PC-3 (cell line): ENCODE results near the gene PCSK5.

Source experiments
- EZH2phosphoT487 ChIP-seq: fragments of 300-600 bp; sonication (generic); IDR thresholded peaks from 2 replicates; pipeline ENCODE4 v1.6.1; 2018; ENCODE audit warnings: mild to moderate bottlenecking, antibody characterized with exemption, low read length, borderline replicate concordance
- TF ChIP-seq, protein P1 (sequence below): fragments of 300-600 bp; sonication (generic); conservative IDR thresholded peaks from 2 replicates; pipeline ENCODE4 v1.5.1; 2017; ENCODE audit warnings: antibody characterized with exemption, low read depth, mild to moderate bottlenecking, low read length

DNA sequence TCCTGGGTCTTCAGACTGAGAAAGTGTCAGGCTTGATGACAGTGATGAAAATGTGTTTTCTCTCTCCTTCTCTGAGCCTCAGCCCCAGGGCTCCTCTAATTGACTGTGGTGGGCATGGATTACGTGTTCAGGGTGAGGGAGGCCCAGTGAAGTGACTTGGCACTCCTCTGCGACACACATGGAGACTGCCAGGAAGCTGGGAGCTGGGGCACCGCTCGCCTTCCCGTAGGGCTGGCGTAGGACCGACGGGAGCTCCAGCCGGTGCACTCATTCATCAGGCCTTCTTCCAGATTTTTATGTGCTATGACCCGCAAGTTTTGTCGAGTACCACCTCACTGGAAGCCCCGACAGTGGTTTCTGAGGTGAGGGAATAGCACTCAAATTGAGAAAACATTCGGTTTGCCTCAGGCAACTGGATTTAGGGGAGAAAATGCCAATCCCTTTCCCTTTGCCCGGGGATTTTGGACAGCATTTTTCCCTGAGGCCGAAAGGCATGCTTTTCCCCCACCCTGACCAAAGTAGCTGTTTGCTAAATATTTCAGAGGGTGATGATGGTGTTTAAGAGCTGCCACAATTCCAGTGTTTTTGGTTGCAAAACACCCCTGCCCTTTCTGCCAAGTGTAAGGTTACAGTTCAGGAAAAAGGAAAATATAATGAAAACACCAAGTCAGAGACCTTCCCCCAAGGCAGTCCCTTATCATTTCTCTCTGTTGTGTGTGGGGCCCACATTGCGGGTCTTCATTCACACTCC is 83.7 kb downstream of the PCSK5 start:
- TF ChIP-seq, protein P1, sequence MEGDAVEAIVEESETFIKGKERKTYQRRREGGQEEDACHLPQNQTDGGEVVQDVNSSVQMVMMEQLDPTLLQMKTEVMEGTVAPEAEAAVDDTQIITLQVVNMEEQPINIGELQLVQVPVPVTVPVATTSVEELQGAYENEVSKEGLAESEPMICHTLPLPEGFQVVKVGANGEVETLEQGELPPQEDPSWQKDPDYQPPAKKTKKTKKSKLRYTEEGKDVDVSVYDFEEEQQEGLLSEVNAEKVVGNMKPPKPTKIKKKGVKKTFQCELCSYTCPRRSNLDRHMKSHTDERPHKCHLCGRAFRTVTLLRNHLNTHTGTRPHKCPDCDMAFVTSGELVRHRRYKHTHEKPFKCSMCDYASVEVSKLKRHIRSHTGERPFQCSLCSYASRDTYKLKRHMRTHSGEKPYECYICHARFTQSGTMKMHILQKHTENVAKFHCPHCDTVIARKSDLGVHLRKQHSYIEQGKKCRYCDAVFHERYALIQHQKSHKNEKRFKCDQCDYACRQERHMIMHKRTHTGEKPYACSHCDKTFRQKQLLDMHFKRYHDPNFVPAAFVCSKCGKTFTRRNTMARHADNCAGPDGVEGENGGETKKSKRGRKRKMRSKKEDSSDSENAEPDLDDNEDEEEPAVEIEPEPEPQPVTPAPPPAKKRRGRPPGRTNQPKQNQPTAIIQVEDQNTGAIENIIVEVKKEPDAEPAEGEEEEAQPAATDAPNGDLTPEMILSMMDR, result no peak
- TF ChIP-seq EZH2phosphoT487, result no peak
